Neuron (in vitro differentiated cells): ENCODE measurements around the gene IRF2.

Experiments used
- H2AFZ ChIP-seq: one replicate; pipeline ENCODE4 v1.6.1; 2013; ENCODE audit warnings: low read depth, mild to moderate bottlenecking, inconsistent platforms, low read length, moderate library complexity
- H3K27me3 ChIP-seq: one replicate; pipeline ENCODE4 v1.6.1; 2013; ENCODE audit warnings: low read length; ENCODE audit not compliant: insufficient read depth
- H3K36me3 ChIP-seq: one replicate; pipeline ENCODE4 v1.6.1; 2013; ENCODE audit warnings: low read length; ENCODE audit not compliant: insufficient read depth
- H3K4me1 ChIP-seq: one replicate; pipeline ENCODE4 v1.6.1; 2013; ENCODE audit warnings: low read length; ENCODE audit not compliant: insufficient read depth
- H3K4me3 ChIP-seq: 2 replicates; pipeline ENCODE4 v1.5.1; 2013; ENCODE audit warnings: mild to moderate bottlenecking, low read length, moderate library complexity
- H3K9me3 ChIP-seq: one replicate; pipeline ENCODE4 v1.6.1; 2013; ENCODE audit warnings: low read length

The IRF2 gene

DNA sequence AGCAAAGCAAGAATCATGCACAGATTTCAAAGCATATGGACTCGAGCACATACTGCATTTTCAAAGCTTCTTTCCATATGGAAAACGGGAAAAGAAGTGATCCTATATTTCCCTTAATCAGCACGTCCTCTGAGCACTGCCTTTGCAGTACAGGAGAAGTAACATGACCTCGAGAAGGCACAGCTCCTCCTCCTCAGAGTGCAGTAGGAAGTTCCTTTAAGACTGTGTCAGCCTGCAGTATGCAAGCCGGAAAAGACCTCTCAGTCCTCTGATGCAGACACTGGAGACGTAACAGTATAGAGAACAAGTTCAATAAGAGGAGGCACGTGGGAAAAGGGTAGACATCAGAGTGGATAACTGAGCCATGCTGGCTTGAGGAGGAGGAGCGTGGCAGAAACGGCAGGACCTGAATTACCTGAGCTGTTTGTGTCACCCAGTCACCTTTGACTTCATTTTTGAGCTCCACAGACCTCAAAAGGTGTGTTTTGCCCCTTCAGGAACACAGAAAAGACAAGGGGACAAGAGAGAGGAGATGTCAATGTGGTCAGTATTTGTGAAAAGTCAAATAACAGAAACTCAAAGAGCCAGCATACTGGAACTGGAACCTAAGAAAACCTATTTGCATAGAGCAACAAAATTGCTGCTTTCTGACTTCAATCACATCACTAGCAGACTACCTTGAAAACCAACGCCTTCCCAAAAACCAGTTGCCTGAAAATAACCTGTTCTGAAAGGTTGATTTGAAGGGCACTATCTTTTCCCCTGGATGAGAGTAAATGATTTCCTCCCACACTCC lies 20.8 kb downstream of the IRF2 start:
- Histone ChIP-seq H3K27me3 (no peaks in the 10 kb centered on the region), H3K36me3 (no peaks in the 10 kb centered on the region), H3K4me1 (peaks cover 10% of the 10 kb centered on the region), H2AFZ (no peak overlapping the region), H3K4me3 (no peak overlapping the region), H3K9me3 (no peaks in the 10 kb centered on the region)

DNA sequence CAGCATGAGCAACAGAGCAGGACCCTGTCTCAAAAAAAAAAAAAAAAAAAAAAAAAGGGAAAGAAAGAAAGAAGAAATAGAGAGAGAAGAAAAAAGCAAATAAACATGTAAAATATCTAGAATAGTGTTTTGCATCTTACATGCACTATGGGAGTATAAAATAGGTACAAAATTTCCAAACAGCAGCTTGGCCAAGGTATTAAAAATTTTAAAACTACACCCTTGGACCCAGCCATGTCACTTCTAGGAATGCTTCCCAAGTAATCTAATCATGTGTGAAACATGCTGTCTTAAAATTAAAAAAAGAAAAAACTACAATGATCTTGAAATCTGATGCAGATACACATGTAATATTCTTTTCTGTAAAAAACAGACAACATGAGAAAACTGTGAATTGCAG lies 21.6 kb downstream of the IRF2 start:
- peaks cover 10% of the 10 kb centered on the region for H3K4me1 ChIP-seq
- no peaks in the 10 kb centered on the region for H3K9me3 ChIP-seq
- no peaks in the 10 kb centered on the region for H3K27me3 ChIP-seq
- H2AFZ ChIP-seq = no peak overlapping the region
- H3K36me3 ChIP-seq = no peaks in the 10 kb centered on the region
- H3K4me3 ChIP-seq = no peak overlapping the region

DNA sequence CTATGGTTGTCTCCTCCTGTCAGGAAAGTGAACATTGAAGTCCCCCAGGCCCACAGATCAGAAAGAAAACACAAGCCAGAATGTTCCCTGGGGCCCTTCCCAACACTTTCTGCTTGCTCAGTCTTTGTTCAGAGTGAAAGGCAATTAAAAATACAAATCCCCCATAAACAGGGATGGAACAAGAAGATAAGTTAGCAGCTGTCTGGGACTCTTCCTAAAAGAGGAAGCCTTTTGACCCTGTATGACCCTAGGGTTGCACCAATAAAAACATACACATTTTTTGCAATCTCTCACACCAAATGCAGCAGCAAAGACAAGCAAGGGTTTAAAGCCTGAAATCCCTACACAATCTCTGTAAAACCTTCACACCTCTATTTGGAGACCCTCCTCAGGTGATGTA lies 22.6 kb downstream of the IRF2 start:
- Histone ChIP-seq H2AFZ (no peak overlapping the region), H3K27me3 (no peaks in the 10 kb centered on the region), H3K4me3 (no peak overlapping the region), H3K9me3 (no peaks in the 10 kb centered on the region), H3K4me1 (peaks cover 10% of the 10 kb centered on the region), H3K36me3 (no peaks in the 10 kb centered on the region)

DNA sequence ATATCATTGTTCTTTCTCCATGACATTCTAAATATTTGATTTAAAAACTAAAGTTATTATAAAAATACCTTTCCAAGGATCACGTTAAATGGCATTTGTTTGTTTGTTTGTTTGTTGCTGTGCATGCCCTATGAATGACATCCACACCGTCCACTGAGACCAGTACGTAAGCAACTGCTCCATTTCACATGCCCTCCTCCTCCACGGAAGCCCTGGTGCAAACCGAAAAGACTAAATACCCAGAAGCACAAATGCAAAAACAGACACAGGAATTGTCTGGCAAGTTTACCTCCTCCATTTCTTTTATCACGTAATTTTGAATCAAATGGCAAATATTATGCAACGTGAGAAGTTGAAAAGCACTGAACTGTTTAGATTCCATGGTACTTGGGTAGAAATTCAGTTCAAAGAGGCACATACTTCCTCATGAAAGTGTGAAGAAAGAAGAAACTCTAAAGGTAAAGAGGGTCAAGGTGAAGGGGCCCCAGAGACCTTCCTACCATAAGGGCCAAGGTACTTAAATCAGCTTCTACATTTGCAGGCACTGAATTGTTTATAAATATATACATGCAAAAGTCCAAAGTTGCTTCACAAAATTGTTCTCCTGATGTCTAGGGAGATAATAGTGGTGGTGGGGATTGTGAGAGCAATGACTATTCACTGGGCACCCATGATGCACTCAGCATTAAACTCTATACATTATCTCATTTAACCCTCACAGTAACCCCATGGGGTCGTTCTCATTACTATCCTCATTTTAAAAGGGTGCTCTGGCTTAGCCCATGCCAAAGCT lies 23.4 kb downstream of the IRF2 start:
- Histone ChIP-seq H3K4me3 (no peak overlapping the region), H3K36me3 (no peaks in the 10 kb centered on the region), H2AFZ (no peak overlapping the region), H3K9me3 (no peaks in the 10 kb centered on the region), H3K27me3 (no peaks in the 10 kb centered on the region), H3K4me1 (peaks cover 10% of the 10 kb centered on the region)

DNA sequence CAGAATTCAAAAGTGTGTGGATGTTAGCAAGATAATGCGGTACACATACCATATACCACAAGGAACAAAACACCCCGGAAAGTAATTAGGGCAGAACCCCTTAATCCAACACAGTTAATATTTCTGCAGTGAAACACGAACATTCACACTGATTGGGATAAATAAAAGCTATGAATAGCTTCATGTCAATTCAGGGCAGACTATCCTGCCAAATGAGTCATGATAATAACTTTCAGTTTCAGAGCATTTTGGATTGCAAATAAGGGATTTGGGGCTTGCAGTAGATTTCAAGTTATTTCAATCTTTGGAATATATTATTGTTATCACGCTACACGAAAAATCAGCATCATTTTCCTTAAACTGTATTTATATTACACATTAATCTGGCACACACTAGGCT lies 24.3 kb downstream of the IRF2 start:
- Histone ChIP-seq H3K4me1 (peaks cover 10% of the 10 kb centered on the region), H3K4me3 (no peak overlapping the region), H3K27me3 (no peaks in the 10 kb centered on the region), H3K9me3 (no peaks in the 10 kb centered on the region), H3K36me3 (no peaks in the 10 kb centered on the region), H2AFZ (no peak overlapping the region)

DNA sequence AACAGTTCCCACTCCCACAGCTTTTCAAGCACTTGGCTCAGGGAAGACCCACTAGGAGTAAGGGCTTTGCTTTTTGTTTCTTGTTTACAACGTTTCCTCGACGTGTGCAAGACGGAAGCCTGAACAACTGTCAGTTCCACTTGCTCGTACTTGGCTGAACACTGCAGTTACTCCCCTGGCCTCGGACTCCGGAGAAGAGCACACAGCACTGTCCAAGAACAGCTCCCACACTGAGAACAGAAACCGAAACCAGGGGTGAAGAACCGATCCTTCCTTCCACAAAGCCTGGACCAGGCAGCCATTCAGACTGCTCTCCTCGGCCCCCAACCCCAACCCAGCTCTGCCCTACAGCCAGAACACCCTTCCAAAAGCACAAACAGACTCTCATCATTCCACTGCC lies 25.5 kb downstream of the IRF2 start:
- Histone ChIP-seq H3K9me3 (no peaks in the 10 kb centered on the region), H3K4me3 (no peak overlapping the region)

DNA sequence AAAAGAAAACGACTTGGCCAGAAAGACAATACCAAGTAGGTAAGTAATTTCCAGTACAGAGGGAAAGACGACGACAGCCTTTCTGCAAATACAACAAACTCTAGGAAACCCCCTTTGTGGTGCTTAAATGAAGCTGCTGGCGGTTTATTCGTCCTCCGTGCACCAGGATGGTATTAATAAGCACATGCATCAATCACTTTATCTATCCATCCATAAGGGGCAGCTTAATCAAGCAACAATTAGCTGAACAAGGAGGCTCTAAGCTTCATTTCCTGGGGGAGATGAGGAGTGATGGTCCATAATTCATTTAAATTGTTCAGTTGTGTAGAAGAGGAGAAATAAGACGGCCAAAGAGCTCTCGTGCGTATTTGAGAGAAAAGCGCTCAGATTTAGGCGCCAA lies 26.2 kb downstream of the IRF2 start:
- no peaks in the 10 kb centered on the region for H3K36me3 ChIP-seq
- no peak overlapping the region for H3K4me3 ChIP-seq
- no peaks in the 10 kb centered on the region for H3K27me3 ChIP-seq
- no peaks in the 10 kb centered on the region for H3K9me3 ChIP-seq
- no peak overlapping the region for H2AFZ ChIP-seq
- peaks cover 1% of the 10 kb centered on the region for H3K4me1 ChIP-seq

More for the DNA sequence above, 25.5 kb downstream of the IRF2 start:
- Histone ChIP-seq H2AFZ (no peak overlapping the region), H3K27me3 (no peaks in the 10 kb centered on the region), H3K4me1 (peaks cover 8% of the 10 kb centered on the region), H3K36me3 (no peaks in the 10 kb centered on the region)

DNA sequence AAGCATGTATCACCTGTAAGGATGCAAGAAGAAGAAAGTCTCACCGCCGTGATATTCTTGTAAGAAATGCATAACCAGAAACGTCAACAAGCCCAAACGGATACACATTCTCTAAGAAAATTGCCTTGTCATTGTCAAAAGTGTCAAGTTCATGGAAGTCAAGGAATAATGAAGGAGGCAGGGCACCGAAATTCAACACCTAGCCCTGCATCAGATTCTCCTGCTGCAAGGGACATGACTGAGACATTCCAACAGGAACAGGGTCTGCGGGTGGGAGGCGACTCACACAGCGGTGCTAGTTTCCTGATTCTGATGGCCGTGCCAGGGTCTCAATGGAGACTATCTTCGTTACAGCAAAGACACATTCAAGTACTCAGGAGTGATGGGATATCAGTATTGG lies 26.7 kb downstream of the IRF2 start:
- Histone ChIP-seq H3K4me3 (no peak overlapping the region), H3K9me3 (no peaks in the 10 kb centered on the region), H3K4me1 (no peaks in the 10 kb centered on the region), H3K36me3 (no peaks in the 10 kb centered on the region), H2AFZ (no peak overlapping the region), H3K27me3 (no peaks in the 10 kb centered on the region)

DNA sequence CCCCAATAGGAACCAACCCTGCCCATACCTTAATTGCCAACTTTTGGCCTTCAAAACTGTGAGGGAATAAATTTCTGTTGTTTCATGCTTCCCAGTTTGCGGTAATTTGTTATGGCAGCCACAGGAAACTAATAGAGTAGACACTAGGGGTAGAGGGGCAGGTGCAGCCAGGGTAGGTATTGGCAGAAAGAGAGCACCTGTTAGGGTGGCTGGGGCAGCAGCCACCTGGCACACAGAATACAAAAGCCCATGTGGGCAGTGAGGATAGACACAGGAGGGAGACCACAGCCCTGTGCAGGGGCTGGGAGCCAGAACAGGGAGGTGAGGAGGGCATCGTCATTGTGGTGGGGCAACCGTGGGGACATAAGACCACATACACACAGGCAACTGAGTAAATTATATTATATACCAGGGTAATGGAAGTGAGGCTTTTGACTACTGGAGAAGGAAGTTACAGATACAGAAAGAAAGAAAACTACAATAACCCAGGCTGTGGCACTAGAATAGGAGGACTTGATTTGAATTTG lies 28.2 kb downstream of the IRF2 start:
- H3K27me3 ChIP-seq = no peaks in the 10 kb centered on the region
- H3K36me3 ChIP-seq = no peaks in the 10 kb centered on the region
- no peak overlapping the region for H3K4me3 ChIP-seq
- no peak overlapping the region for H2AFZ ChIP-seq
- no peaks in the 10 kb centered on the region for H3K9me3 ChIP-seq
- peaks cover 5% of the 10 kb centered on the region for H3K4me1 ChIP-seq

DNA sequence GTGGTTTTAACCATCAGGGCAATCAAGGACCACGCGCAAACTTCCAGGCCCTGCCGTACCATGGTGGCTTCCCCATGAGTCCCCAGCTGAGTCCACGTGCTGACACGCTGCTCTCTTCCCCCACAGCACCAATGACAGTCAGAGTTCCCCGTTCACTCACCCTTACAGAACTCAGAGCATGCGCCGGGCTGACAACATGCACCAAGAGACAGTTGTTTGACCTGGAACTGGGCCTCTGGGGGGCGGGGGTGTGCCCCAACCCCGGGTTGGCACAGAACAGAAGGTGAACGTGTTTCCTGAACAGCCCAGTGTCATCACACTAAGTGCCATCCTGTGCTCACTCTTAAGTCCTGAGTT lies 29.4 kb downstream of the IRF2 start:
- Histone ChIP-seq H3K4me1 (peaks cover 5% of the 10 kb centered on the region), H3K36me3 (no peaks in the 10 kb centered on the region), H3K27me3 (no peaks in the 10 kb centered on the region), H2AFZ (no peak overlapping the region), H3K9me3 (no peaks in the 10 kb centered on the region), H3K4me3 (no peak overlapping the region)

DNA sequence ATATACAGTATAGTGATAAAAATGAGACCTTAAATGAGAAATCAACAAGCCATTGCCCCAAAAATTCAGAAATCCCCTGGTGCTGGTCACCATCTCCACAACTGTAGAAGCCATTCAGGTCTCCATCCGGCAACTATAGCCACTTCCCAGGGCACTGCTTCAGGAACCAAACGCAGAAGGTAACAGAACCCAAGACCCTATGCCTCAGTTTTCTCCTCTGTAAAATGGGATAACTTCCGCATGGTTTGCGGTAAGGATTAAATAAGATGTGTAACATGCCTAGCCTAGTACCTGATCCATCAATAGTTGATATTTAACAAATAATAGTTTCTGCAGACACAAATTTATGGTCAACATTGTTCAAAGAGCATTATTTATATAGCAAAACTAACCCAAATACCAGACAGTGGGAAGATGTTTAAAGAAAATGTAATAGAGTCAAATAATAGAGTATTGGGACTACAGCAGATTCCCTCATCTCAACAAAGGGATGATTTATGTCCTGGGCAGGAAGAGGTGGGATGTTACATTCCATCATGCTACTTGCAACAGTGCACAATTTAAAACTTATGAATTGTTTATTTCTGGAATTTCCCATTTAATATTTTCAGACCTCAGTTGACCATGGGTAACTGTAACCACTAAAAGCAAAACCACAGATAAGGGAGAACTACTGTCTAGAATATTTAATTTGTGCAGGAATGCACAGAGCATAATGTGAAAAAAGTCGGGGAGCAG lies 30.0 kb downstream of the IRF2 start:
- Histone ChIP-seq H3K27me3 (no peaks in the 10 kb centered on the region), H3K4me1 (peaks cover 5% of the 10 kb centered on the region), H3K36me3 (no peaks in the 10 kb centered on the region), H3K4me3 (no peak overlapping the region), H3K9me3 (no peaks in the 10 kb centered on the region), H2AFZ (no peak overlapping the region)

DNA sequence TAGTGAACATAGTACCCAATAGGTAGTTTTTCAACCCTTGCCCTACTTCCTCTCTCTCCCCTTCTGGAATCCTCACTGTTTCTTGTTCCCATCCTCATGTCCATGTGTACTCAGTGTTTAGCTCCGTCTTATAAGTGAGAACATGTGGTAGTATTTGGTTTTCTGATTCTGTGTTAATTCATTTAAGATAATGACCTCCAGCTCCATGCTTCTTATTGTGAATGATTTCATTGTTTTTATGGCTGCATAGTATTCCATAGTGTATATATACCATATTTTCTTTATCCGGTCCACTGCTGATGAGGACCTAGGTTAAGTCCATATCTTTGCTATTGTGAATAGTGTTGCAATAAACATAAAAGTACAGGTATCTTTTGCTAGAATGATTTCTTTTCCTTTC lies 31.0 kb downstream of the IRF2 start:
- Histone ChIP-seq H3K4me3 (no peak overlapping the region), H3K4me1 (peaks cover 5% of the 10 kb centered on the region), H2AFZ (no peak overlapping the region), H3K9me3 (no peaks in the 10 kb centered on the region), H3K36me3 (no peaks in the 10 kb centered on the region), H3K27me3 (no peaks in the 10 kb centered on the region)

DNA sequence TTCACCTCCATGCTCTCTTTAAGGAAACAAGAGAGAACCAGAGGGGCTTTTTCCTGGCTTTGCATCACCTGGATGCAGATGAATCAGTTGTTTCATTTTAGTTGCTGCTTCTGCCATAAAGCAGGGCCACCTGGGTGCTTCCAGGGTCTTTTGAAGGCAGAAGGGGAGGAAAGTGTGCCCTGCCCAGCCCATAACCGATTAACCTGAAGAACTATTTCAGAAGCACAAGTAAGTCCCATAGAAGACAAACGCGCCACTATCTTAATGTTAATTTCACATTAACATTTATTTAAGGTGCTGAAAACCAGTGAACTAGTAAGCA lies 32.1 kb downstream of the IRF2 start:
- H3K27me3 ChIP-seq = no peaks in the 10 kb centered on the region
- peaks cover 5% of the 10 kb centered on the region for H3K4me1 ChIP-seq
- no peak overlapping the region for H2AFZ ChIP-seq
- H3K4me3 ChIP-seq = no peak overlapping the region
- no peaks in the 10 kb centered on the region for H3K36me3 ChIP-seq
- no peaks in the 10 kb centered on the region for H3K9me3 ChIP-seq
